Activated T-helper 1 cell treated with anti-CD3 and anti-CD28 coated beads, Interleukin-2, amount 50 U/mL, for 16 hours (primary cell): ENCODE results near the gene MB21D2.

Experiments used
- DNase-seq, 2 donors: peaks; one replicate each; pipeline ENCODE4 v3.0.0-alpha.2; 2020; ENCODE audit warnings: low read depth in 1 of 2, low spot score in 1 of 2

Gene MB21D2

DNA sequence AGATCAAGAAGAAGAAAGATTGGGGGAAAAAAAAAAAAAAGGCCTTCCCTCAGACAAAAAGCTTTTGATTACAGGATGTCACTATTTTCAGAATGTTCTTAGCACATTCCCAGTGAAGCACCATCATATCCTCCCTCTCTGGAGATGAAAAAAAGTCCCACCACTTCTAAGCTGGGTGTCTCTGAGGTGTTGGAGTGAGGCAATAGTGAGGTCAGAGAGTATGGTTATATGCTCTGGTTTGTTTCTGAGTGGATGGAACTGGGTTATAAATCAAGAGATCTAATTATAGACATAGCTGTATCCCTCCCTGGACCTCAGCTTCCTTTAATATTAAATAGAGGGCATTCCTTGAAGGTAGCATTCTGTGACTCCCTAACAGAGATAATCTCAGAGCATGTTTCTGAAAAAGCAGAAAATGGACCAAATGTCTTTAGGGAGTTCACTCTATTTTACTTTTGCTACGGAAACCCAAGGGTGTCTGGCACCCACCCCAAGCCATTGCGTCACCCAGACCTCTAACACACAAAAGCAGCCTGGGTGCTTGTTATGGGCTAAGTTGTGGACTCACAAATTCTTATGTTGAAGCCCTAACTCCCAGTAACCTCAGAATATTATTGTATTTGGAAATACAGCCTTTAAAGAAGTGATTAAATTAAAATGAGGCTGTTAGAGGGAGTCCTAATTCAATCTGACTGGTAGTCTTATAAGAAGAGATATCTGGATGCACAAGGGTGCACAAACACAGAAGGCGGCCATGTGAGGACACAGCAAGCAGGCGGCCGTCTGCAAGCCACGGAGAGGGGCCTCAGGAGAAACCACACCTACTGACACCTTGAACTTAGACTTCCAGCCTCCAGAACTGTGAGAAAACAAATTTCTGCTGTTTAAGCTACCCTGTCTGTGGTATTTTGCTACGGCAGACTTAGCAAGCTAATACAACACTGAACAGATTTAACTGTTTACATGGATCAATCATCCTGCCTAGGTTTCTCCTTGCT, 81.5 kb downstream of the MB21D2 start:
- no peak for DNase-seq

DNA sequence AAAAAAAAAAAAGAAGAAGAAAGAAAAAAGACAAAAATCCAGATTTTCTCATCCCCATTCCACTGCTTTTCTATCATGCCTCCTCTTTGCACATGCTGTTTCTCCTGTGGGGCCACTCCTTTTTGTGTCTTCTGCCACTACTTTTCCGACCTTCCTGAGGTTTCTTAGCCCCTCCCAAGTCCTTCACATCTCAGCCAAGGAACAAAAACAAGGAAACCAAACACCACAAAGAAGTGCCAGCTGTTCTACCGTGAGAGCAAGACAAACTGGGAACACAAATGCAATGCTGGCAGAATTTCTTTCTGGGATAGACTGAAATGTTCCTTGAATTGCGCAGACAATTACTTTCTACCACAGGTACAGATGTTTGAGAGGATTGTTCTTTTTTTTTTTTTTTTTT, 83.2 kb downstream of the MB21D2 start:
- no peak for DNase-seq

DNA sequence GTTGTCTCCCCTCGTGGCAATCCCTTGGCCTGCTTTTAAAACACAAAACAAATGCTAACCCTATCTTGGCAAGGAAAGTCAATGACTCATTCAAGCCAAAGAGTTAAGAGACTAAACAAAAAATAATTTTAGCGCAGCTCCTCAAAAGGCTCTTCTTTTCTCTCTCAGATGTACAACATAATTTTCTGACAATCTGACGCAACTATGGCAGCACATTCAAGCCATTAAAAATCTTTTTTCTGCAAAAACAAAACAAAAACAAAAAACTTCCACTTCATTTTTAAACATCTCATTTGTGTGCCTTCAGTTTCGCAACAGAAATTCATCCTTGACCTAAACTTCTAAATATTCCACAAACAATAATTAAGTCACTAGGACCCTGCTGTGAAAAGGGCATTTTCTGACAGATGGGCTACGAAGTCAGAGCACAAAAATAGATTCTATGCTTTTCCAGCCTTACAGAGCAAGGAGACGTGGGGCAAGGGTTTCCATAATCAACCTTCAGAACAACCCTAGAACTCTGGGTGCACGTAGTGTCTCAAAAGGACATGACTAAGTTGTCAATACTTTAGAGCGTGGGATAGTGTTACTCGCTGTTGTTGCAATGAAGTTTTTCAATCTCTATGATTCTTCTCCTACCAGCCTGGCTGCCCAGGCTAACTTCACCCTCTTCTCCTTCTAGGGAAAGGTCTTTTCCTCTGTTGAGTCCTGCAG, 84.3 kb downstream of the MB21D2 start:
- no peak for DNase-seq

DNA sequence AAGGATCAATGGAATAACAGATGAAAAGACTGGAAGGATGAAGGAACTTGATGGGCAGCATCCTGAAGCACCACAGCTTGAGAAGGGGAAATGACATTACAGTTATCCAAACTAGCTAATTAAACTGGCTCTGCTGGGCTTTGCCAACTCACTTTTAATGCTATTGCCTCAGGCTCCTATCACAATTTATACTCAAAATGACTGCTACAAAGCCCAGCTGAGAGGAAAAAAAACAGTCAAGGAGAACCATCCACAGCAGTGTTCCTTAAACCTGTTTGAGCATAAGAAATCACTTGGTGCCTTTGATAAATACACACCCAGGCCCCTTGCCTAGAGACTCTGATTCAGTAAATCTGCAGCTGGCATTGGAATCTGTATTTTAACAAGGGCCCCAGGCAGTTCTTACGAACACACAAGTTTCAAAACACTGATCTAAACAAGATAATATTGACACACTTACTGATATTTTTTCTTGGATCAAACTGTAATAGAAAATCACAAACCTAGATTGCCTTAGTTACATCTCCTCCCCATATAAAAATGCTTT, 85.8 kb downstream of the MB21D2 start:
- DNase-seq: no peak

DNA sequence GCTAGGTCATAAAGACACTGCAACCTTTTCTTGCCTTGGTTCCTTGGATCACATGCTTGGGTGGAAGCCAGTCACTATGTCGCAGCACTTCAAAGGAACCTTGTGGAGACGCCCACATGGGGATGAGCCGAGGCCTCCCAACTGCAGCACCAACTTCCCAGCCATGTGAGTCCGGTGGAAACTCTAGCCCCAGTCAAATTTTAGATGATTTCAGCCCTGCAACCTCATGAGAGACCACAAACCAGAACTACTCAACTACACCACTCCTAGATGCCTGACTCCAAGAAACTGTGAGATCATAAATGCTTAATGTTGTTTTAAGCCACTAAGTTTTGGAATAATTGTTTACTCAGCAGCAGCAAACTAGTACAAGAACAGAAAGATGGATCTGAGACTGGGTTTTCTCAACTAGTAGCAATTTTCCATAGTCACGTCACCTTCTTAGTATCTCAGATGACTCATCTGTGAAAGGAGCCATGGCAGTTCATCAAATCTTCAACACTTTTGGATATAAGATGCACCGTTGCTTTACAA, 86.5 kb downstream of the MB21D2 start:
- DNase-seq: no peak

DNA sequence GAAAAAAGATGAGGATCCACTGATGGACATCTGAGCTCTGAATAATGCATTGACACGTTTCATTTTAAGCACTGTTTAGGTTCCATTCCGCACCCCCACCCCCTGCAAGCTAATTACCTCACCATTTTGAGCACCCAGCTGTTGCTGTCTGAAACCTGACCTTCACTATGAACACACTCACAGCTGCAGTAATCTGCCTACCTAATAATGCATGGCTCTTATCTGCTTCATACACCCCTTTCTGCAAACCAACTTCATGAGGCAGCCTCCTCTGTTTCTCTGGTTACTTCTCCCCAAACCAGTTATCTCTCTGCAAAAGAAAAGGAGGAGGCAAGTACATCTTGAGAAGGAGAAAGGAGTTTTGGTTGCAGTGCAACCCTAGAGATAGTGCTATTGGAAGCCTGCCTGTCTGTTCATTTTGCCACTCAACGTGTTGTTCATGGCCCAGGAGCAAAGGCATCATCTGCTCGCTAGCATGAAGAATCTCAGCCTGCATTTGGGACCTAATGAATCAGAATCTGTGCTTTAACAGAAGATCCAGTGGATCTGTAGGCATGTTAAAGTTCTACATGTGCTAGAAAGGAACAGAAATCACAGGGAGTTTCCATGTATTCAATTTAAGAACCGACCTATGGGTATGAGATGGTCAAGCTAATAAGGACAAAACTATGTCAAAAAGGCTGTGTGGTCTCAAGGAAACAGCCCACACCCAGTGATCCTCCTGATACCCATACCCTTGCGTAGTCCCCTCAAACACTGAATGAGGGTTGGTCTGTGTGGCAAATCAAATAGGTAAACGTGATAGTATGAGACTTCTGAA, 87.2 kb downstream of the MB21D2 start:
- no peak for DNase-seq

DNA sequence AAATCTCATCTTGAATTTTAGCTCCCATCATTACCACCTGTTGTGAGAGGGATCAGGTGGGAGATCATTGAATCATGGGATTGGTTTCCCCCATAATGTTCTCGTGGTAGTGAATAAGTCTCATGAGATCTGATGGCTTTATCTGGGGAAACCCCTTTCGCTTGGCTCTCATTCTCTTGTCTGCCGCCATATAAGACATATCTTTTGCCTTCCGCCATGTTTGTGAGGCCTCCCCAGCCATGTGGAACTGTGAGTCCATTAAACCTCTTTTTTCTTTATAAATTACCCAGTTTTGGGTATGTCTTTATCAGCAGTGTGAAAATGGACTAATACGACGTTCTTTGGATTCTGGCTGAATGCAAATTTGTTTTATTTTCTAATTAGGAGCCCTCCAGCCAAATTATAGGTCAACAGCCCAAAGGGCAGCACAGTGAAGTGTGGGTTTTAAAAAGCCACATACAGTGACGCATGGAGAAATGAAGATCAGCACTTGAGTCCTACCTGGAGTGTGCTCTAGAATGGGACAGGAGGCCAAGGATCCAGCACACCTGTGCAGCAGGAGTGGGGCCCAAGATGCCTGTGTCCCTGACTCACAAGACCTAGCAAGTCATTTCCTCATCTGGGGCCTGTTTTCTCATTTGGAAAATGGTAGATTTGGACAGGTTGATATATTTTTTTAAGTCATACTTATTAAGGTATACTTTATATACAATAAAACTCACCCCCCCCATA, 89.6 kb downstream of the MB21D2 start:
- DNase-seq: no peak

DNA sequence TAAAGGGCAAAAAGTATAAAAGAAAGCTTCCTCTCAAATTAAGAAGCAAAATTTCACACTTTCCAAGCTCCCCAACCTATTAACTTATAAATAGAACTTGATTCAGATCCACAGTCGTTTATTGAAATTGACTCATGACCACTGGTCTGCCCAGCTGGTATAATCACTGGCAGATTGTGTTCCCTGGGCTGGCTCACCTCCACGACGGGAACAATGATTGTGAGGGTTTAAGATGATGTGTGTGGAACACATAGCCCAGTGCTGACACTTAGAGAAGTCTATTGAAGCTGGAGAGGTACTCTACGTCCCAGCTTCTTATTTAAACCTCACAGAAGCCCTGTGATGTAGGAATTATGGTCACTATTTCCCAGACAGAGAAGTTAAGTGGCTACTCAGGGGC, 90.4 kb downstream of the MB21D2 start:
- no peak for DNase-seq

DNA sequence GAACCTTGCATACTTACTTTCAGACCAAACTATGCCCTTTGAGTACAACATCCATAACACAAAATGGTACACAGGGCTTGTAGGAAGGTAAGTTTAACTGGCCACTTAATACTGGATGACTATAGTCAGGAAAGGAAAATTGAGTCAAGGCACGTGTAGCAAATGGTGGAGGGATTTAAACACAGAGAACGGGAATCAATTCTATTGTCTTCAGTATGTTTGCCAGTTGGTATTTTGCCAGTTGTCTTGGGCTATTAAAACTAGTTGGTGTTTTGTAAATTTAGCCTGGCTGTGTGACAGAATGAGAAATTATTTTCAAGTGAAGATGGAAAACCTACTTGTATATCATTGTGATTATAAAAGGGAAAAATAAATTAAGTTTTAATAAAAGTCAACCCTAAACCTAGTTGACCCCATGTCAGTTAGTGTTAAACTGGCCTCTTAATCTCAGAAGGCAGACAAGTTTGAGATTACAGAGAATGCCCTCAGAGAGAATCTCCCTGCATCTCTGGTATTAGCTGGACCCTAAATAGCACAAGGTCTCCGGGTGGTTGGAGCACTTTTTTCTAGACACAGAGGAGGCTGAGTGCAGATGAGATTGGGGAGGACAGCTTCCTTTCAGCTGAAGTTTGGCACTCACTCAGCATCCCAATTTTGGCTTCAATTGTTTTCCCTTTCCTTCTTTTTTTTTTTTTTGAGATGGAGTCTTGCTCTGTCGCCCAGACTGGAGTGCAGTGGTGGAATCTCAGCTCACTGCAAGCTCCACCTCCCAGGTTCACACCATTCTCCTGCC, 91.2 kb downstream of the MB21D2 start:
- DNase-seq: no peak

DNA sequence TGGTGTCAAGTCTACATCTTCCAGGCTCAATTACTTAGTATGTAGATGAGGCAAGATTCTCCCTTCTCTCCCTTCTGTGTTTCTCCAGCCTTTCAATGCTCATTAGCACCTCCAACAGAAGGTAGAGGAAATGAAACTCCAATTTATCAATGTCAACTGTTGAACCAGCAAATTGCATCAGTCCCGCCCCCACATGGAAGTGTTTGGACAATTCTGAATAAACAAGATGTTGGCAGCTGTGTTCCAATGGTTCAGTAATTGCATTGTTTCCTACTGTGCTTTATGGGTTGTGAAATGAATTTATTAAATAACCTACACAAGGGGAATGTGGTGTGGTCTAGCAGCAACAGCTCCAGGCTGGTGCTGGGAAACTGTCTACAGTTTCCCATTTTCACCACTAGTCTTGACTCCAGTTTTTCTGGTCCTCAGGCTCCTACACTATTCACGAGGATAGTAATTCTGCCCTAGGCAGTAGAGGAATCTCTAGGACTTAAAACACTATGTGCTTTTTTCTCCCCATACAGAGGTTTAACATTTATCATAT, 91.9 kb downstream of the MB21D2 start:
- DNase-seq: no peak

DNA sequence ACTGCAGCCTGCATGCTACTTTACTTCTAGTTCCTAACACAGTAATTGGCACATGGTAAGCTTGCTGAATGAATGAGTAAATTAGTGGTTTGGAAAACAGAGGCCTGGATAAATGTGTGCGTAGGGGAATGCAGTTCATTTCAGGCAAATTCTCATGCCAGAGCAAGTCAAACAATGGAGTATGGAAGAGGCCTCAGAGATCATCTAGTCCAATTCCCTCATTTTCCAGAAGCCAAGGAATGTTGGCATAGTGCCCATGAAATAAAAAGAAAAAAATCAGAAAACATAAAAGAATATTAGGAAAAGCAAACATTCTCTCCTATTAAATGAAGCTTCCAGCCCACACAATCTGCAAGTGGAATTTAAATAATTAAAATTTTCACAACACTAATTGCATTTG, 92.4 kb downstream of the MB21D2 start:
- DNase-seq: no peak

DNA sequence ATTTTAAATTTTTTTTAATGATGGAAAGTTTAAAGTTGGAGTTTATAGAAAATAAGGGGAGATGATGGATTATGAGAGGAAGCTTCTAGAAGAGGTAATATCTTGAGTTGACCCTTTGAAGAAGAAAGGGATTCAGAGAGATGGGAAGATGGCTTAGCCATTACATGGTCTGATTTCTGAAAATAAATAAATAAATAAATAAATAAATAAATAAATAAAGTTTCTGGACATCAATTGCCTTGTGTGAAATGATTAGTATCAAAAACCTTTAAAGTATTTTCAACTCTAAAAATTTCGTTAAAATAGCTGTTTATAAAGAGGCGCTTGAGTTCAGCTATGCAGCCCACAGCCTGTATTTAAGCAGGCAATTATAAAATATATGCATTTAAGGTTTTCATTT, 93.3 kb downstream of the MB21D2 start:
- DNase-seq: no peak

DNA sequence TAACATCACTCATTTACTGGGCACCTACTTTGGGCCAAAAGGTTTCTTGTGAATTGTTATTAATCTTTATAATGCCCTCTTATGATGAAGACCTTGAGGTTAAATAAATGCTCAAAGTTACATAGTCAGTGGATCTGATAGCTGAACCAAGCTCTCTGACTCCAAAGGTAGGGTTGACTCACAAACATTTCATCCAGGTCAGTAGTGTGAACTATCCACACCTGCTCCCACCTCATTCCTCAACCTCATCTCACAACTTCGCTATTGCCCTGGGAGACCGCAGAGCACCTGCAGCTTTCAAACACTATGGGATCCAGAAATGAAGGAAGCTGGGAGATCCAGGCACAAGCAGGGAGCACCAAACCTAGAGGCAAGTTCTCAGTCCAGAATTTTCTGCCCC, 96.5 kb downstream of the MB21D2 start:
- no peak for DNase-seq

DNA sequence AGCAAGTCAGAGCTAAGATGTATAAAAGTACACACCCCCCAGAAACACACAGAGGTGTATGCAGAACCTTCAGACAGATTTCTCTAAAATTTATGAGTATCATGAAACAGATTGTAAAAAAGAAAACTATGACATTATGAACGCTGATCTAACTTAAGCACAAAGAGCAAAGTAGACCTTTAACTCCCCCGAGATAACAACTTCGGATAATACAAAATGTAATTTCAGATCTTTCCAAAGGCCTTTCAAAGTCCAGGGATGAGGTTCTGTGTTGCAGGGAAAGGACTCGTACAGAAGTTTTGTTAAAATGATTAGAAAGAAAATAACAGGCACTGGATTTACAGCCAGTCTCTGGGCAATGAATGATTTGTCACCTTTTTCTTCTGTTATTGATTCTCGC, 97.5 kb downstream of the MB21D2 start:
- DNase-seq: no peak

DNA sequence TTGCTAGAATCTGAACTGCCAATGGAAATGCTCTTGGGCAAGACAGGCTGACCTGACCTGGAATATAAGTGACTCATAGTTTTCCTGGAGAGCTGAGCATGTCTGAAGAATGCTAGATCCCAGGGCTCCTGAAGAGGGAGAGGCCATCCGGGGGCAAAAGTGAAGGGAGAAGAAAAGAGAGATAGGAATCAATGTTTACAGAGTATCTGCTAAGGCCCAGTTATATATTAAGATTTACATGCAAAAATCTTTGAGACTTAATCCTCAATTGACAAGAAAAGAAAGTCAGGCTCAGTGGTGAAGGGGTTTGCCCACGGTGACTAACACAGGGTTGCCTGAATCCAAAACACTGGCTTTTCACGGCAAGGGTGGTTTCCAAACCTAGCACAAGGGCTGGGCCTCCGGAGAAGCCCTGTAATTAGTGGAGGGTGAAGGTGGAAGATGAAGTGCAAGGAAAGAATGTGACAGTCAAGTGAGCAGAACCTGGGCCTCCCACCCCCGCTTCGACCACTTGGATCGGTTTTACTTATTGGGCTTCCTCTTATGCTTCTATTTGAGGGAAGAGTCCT, 98.6 kb downstream of the MB21D2 start:
- peak in 1 of 2 donors; percentile 19 for DNase-seq

DNA sequence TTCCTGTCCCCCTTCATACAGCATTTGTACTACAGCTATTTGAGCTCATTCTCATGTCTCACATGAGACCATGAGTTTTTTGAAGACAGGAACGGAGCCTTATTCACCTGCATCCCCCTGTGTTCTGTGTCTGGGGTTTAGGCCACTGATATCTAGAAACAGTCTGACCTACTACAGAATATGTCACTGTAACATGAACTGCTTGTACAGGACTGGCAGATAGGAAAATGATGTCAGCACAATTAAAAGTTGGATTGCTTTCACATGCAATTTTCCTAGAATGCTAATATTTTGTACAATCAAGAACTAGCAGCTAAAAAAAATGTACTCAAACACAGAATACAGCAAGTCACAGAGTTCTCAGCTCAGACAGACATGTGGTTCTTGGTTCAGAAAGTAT, 99.5 kb downstream of the MB21D2 start:
- DNase-seq: no peak

DNA sequence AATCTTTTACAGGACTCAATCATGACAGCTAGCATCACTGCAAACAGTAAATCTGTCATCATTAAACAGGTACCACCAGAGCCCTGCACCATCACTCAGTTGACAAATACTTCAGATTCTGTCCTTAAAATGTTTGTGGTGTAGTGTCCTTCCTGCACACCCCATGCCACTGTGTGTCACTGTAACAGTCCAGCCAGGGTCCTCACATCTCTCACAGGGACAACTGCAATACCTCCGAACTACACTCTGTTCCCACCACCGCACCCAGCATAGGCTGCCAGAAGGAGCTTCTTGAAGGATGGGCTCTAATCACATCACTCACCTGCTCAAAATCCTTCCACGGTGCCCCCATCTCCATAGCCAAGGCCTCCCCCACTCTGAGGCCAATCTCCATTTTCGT, 100.2 kb downstream of the MB21D2 start:
- no peak for DNase-seq

DNA sequence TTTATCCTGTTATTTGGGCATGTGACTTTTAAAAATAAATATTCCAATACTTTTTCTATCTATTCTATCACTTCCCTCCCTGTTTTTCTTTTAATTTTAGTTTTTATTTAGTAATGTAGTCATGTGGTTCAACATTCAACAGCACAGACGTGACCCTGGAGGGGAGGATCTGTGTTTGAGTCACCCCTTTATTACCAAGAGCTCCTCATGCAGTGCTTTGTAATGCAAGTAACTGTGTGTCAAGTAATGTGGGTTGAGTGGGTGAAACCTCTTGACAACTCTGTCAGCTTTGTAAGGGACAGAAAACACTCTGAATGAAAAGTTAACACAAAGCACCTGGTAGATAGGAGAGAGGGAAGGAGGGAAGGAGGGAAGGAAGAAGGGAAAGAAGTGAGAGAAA, 100.6 kb downstream of the MB21D2 start:
- no peak for DNase-seq

DNA sequence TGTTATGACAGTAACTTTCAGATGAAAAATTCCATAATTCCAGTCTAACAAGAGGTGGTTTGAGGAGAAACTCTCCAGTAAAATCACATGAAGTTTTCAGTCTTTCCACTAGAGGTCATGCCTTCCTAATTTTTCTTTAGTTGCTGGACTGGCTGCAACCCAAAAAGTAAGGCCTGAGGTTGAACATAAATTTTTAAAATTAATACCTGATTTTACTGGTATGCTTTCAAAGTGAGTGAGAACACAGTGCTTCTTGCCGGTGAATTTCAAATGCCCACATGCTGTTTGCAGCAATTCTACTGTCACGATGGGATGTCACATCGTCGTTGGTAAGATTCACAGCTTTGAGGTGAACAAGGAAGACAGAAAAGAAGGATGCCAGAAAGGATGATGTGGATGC, 101.3 kb downstream of the MB21D2 start:
- no peak for DNase-seq
